HepG2 (cell line): ENCODE results near the gene KCTD15. TPM values are rescaled to one million over a fixed set of nuclear protein-coding genes. Genes with fewer than 3 reads are reported as not detected.

ENCODE experiments used
- CAMTA2 ChIP-seq: sonication (generic); formaldehyde crosslinking; IDR thresholded peaks from 2 replicates; pipeline ENCODE4 v1.4.0; 2020; ENCODE audit warnings: mild to moderate bottlenecking, missing genetic modification reagents, borderline replicate concordance
- E2F5 ChIP-seq: sonication (generic); formaldehyde crosslinking; conservative IDR thresholded peaks from 2 replicates; pipeline ENCODE4 v1.4.0; 2020; ENCODE audit warnings: missing genetic modification reagents
- FOXK2 ChIP-seq: fragments of 450-650 bp; IDR thresholded peaks from 2 replicates; pipeline ENCODE4 v1.6.1; 2016
- MAFK ChIP-seq, 2 experiments: IDR thresholded peaks in 1 of 2; conservative IDR thresholded peaks in 1 of 2; 2 replicates each; pipeline ENCODE4 v1.6.1; 2011; ENCODE audit warnings: improper control_type of control experiment in 2 of 2, low read length in 2 of 2
- REST ChIP-seq, 2 experiments: IDR thresholded peaks; 2 replicates each; pipeline ENCODE4 v1.6.1; 2011 to 2012; ENCODE audit warnings: low read length in 2 of 2, borderline replicate concordance in 1 of 2, low read depth in 1 of 2, mild to moderate bottlenecking in 1 of 2, moderate library complexity in 1 of 2
- SOX6 ChIP-seq, 2 experiments: fragments of 450-650 bp in 1 of 2; sonication (generic) in 1 of 2; formaldehyde crosslinking in 1 of 2; IDR thresholded peaks; 2 replicates each; pipeline versions ENCODE4 v1.4.0 to v1.6.1; 2017 to 2020; ENCODE audit warnings: antibody characterized with exemption in 1 of 2, mild to moderate bottlenecking in 1 of 2, missing genetic modification reagents in 1 of 2
- TBP ChIP-seq: sonication (generic); formaldehyde crosslinking; IDR thresholded peaks from 2 replicates; pipeline ENCODE4 v1.5.0; 2020; ENCODE audit warnings: missing genetic modification reagents
- TRAFD1 ChIP-seq: sonication (generic); formaldehyde crosslinking; IDR thresholded peaks from 2 replicates; pipeline ENCODE4 v1.5.1; 2020; ENCODE audit warnings: missing genetic modification reagents, mild to moderate bottlenecking, borderline replicate concordance
- ZFP1 ChIP-seq: IDR thresholded peaks from 2 replicates; pipeline ENCODE4 v1.6.1; 2016
- ZNF10 ChIP-seq: sonication (generic); formaldehyde crosslinking; IDR thresholded peaks from 2 replicates; pipeline ENCODE4 v1.4.0; 2020; ENCODE audit warnings: mild to moderate bottlenecking, low read depth, missing genetic modification reagents, borderline replicate concordance
- ZNF329 ChIP-seq: sonication (generic); formaldehyde crosslinking; IDR thresholded peaks from 2 replicates; pipeline ENCODE4 v1.9.0; 2021; ENCODE audit warnings: low read depth, mild to moderate bottlenecking, missing genetic modification reagents
- ZNF446 ChIP-seq: sonication (generic); formaldehyde crosslinking; IDR thresholded peaks from 2 replicates; pipeline ENCODE4 v1.5.0; 2020; ENCODE audit warnings: mild to moderate bottlenecking, missing genetic modification reagents
- ZNF574 ChIP-seq: sonication (generic); formaldehyde crosslinking; IDR thresholded peaks from 2 replicates; pipeline ENCODE4 v1.4.0; 2020; ENCODE audit warnings: missing genetic modification reagents
- ZNF639 ChIP-seq: conservative IDR thresholded peaks from 2 replicates; pipeline ENCODE4 v1.6.1; 2018; ENCODE audit warnings: missing genetic modification reagents
- ZNF800 ChIP-seq: sonication (generic); formaldehyde crosslinking; IDR thresholded peaks from 2 replicates; pipeline ENCODE4 v1.4.0; 2020; ENCODE audit warnings: missing genetic modification reagents
- polyA plus RNA-seq, 8 experiments: library from polyadenylated mRNA; depleted of rRNA in 3 of 8; stranded (reverse) in 7 of 8; unstranded in 1 of 8; fragments of >200 nt; fragmentation: Illumina TruSeq in 4 of 8; extraction: Trizol in 4 of 8; gene quantifications; 2 replicates each; pipeline versions ENCODE4 v1.2.1 to v1.2.3, GENCODE V29; 2011 to 2016; ENCODE audit warnings: low read depth in 4 of 8, missing spikeins in 1 of 8, mixed read lengths in 1 of 8; ENCODE audit not compliant: insufficient read depth in 1 of 8
- total RNA-seq, 5 experiments: library from RNA; depleted of rRNA; stranded (reverse); fragments of >200 nt; fragmentation: Illumina TruSeq; extraction: Trizol; gene quantifications; 2 replicates each; pipeline ENCODE4 v1.2.3, GENCODE V29; 2016; ENCODE audit warnings: low read depth in 1 of 5

The KCTD15 gene
- total and polyA plus RNA-seq, 2 of the 13 experiments (the other 11 are each of a cell fraction or from before 2014, with no cell fraction given) = 13.2 to 16.7 TPM

GRCh38 chr19:33767898-33768413 lies 28.7 kb upstream of the KCTD15 start (continued):
- TF ChIP-seq TBP (CRISPR knock-in tag) = no peak
- TF ChIP-seq ZNF639 (CRISPR knock-in tag) = no peak
- no peak for TF ChIP-seq MAFK (conservative IDR thresholded peaks at IDR 0.05 in 1 of 2, IDR thresholded peaks at IDR 0.05 in 1 of 2; ENCODE audit: low read length in 2 of 2)
- TF ChIP-seq TRAFD1 = no peak
- TF ChIP-seq REST (IDR thresholded peaks at IDR 0.05; ENCODE audit: borderline replicate concordance in 1 of 2, low read depth in 1 of 2, low read length in 2 of 2) = peak; percentile 99
- no peak for TF ChIP-seq SOX6 (IDR thresholded peaks at IDR 0.05)
- no peak for TF ChIP-seq SOX6 (CRISPR knock-in tag; IDR thresholded peaks at IDR 0.05)
- no peak for TF ChIP-seq CAMTA2 (CRISPR knock-in tag)
- TF ChIP-seq ZNF329 (CRISPR knock-in tag) = no peak
- no peak for TF ChIP-seq ZNF800
- TF ChIP-seq ZNF446 (CRISPR knock-in tag) = no peak; the same call in 1 of the 2 replicates
- TF ChIP-seq ZFP1 (CRISPR knock-in tag) = no peak
- TF ChIP-seq ZNF10 = no peak
- TF ChIP-seq ZNF574 (CRISPR knock-in tag) = peak; percentile 47; the same call in 1 of the 2 replicates
- no peak for TF ChIP-seq FOXK2
- no peak for TF ChIP-seq E2F5 (CRISPR knock-in tag)
